H9 (cell line): Measurements from ENCODE around the gene TNFRSF18. TPM values are rescaled to one million over a fixed set of nuclear protein-coding genes. Genes with fewer than 3 reads are reported as not detected.

Experiments used
- DNase-seq: peaks from one replicate; pipeline ENCODE4 v3.0.0-alpha.2; 2017
- H2AFZ ChIP-seq: one replicate; pipeline ENCODE4 v1.6.1; 2013; ENCODE audit warnings: mild to moderate bottlenecking, low read length, control low read depth, moderate library complexity
- H2AK5ac ChIP-seq: 2 replicates; pipeline ENCODE4 v1.6.1; 2013; ENCODE audit warnings: low read length, control low read depth, mixed read lengths; ENCODE audit not compliant: insufficient read length
- H2BK120ac ChIP-seq: one replicate; pipeline ENCODE4 v1.6.1; 2013; ENCODE audit warnings: low read depth, mild to moderate bottlenecking, low read length, control low read depth, inconsistent platforms; ENCODE audit not compliant: poor library complexity, severe bottlenecking
- H2BK12ac ChIP-seq: 2 replicates; pipeline ENCODE4 v1.6.1; 2013; ENCODE audit warnings: low read length, control low read depth, mixed read lengths, low read depth; ENCODE audit not compliant: insufficient read length
- H2BK15ac ChIP-seq: 2 replicates; pipeline ENCODE4 v1.6.1; 2013; ENCODE audit warnings: low read depth, low read length, control low read depth
- H2BK20ac ChIP-seq: one replicate; pipeline ENCODE4 v1.6.1; 2013; ENCODE audit warnings: low read depth, mild to moderate bottlenecking, low read length, control low read depth, inconsistent platforms; ENCODE audit not compliant: poor library complexity, severe bottlenecking
- H2BK5ac ChIP-seq: 2 replicates; pipeline ENCODE4 v1.6.1; 2013; ENCODE audit warnings: low read length, control low read depth, mixed read lengths; ENCODE audit not compliant: insufficient read length
- H3K14ac ChIP-seq: 2 replicates; pipeline ENCODE4 v1.6.1; 2013; ENCODE audit warnings: low read length, control low read depth; ENCODE audit not compliant: insufficient read depth
- H3K18ac ChIP-seq: 2 replicates; pipeline ENCODE4 v1.6.1; 2013; ENCODE audit warnings: low read depth, mild to moderate bottlenecking, mixed read lengths, low read length, control low read depth; ENCODE audit not compliant: insufficient read length
- H3K23ac ChIP-seq: 2 replicates; pipeline ENCODE4 v1.6.1; 2013; ENCODE audit warnings: low read length, control low read depth, mixed read lengths, low read depth; ENCODE audit not compliant: insufficient read length
- H3K23me2 ChIP-seq: 2 replicates; pipeline ENCODE4 v1.6.1; 2013; ENCODE audit warnings: low read depth, mild to moderate bottlenecking, mixed read lengths, low read length, control low read depth; ENCODE audit not compliant: insufficient read length, poor library complexity, severe bottlenecking
- H3K27ac ChIP-seq: 2 replicates; pipeline ENCODE4 v1.5.1; 2013; ENCODE audit warnings: low read length, control low read depth, mixed read lengths, low read depth; ENCODE audit not compliant: insufficient read length
- H3K27me3 ChIP-seq: 2 replicates; pipeline ENCODE4 v1.6.1; 2013; ENCODE audit warnings: low read length, control low read depth, inconsistent platforms; ENCODE audit not compliant: insufficient read depth
- H3K4ac ChIP-seq: 2 replicates; pipeline ENCODE4 v1.6.1; 2013; ENCODE audit warnings: low read depth, mild to moderate bottlenecking, control low read depth, inconsistent platforms, low read length, moderate library complexity
- H3K4me1 ChIP-seq: 2 replicates; pipeline ENCODE4 v1.6.1; 2013; ENCODE audit warnings: low read length, control low read depth, inconsistent platforms; ENCODE audit not compliant: insufficient read depth
- H3K4me2 ChIP-seq: 2 replicates; pipeline ENCODE4 v1.6.1; 2013; ENCODE audit warnings: low read length, control low read depth, mixed read lengths; ENCODE audit not compliant: insufficient read length, insufficient read depth
- H3K56ac ChIP-seq: 2 replicates; pipeline ENCODE4 v1.6.1; 2013; ENCODE audit warnings: low read depth, mild to moderate bottlenecking, mixed read lengths, low read length, control low read depth; ENCODE audit not compliant: insufficient read length
- H3K79me1 ChIP-seq: 2 replicates; pipeline ENCODE4 v1.6.1; 2013; ENCODE audit warnings: low read depth, mild to moderate bottlenecking, moderate library complexity, low read length, control low read depth, inconsistent platforms; ENCODE audit not compliant: insufficient read depth, poor library complexity, severe bottlenecking
- H3K79me2 ChIP-seq: 2 replicates; pipeline ENCODE4 v1.6.1; 2013; ENCODE audit warnings: low read length, control low read depth, inconsistent platforms; ENCODE audit not compliant: insufficient read depth
- H3K9ac ChIP-seq: 2 replicates; pipeline ENCODE4 v1.6.1; 2013; ENCODE audit warnings: low read length, control low read depth, mixed read lengths; ENCODE audit not compliant: insufficient read length; ENCODE audit errors: extremely low read depth
- H3K9me3 ChIP-seq: one replicate; pipeline ENCODE4 v1.6.1; 2013; ENCODE audit warnings: low read depth, low read length, inconsistent platforms; ENCODE audit not compliant: control insufficient read depth
- H3T11ph ChIP-seq: one replicate; pipeline ENCODE4 v1.6.1; 2013; ENCODE audit warnings: mild to moderate bottlenecking, low read length, control low read depth, inconsistent platforms
- H4K20me1 ChIP-seq: one replicate; pipeline ENCODE4 v1.6.1; 2013; ENCODE audit not compliant: control insufficient read depth, insufficient read length, insufficient read depth
- H4K5ac ChIP-seq: 2 replicates; pipeline ENCODE4 v1.6.1; 2013; ENCODE audit warnings: low read depth, mild to moderate bottlenecking, mixed read lengths, low read length, control low read depth; ENCODE audit not compliant: insufficient read length
- H4K8ac ChIP-seq: replicated peaks from 2 replicates; pipeline ENCODE4 v1.6.1; 2013; ENCODE audit warnings: low read length, control low read depth, mixed read lengths, low read depth; ENCODE audit not compliant: insufficient read length
- H4K91ac ChIP-seq: 2 replicates; pipeline ENCODE4 v1.6.1; 2013; ENCODE audit warnings: low read depth, mild to moderate bottlenecking, moderate library complexity, mixed read lengths, low read length, control low read depth; ENCODE audit not compliant: insufficient read length
- H3K27ac Mint-ChIP-seq, 3 experiments: 2 replicates in 2 of 3; 3 replicates in 1 of 3; pipeline ENCODE4 v1.8.0; 2020 to 2021; ENCODE audit warnings: mixed read lengths in 3 of 3, mild to moderate bottlenecking in 1 of 3, moderate library complexity in 1 of 3
- H3K27me3 Mint-ChIP-seq: 2 replicates; pipeline ENCODE4 v1.8.0; 2021; ENCODE audit warnings: low read depth, mild to moderate bottlenecking, moderate library complexity, mixed read lengths
- H3K36me3 Mint-ChIP-seq, 3 experiments: 2 replicates in 2 of 3; 3 replicates in 1 of 3; pipeline ENCODE4 v1.8.0; 2020 to 2021; ENCODE audit warnings: low read depth in 3 of 3, mixed read lengths in 3 of 3; ENCODE audit not compliant: insufficient read depth in 1 of 3
- H3K4me1 Mint-ChIP-seq, 2 experiments: 2 replicates each; pipeline ENCODE4 v1.8.0; 2020; ENCODE audit warnings: mixed read lengths in 2 of 2
- H3K4me3 Mint-ChIP-seq, 2 experiments: 2 replicates in 1 of 2; 3 replicates in 1 of 2; pipeline ENCODE4 v1.8.0; 2020 to 2021; ENCODE audit warnings: mild to moderate bottlenecking in 2 of 2, mixed read lengths in 2 of 2, moderate library complexity in 1 of 2
- H3K9me3 Mint-ChIP-seq, 2 experiments: 2 replicates in 1 of 2; 3 replicates in 1 of 2; pipeline ENCODE4 v1.8.0; 2020; ENCODE audit warnings: mild to moderate bottlenecking in 2 of 2, mixed read lengths in 2 of 2, moderate library complexity in 1 of 2
- WGBS: extraction: QIAGEN DNeasy Blood & Tissue Kit; methylation state at CpG from one replicate; pipeline ENCODE4 v1.1.7; 2013; ENCODE audit warnings: missing lambda C conversion rate, low lambda C conversion rate, mixed read lengths; ENCODE audit not compliant: insufficient read length; ENCODE audit errors: extremely low coverage; 5-methylcytosine and 5-hydroxymethylcytosine counted together
- total RNA-seq: library from RNA; stranded (reverse); gene quantifications from 2 replicates; pipeline ENCODE4 v1.2.1, GENCODE V29; 2021
- TF ChIP-seq, protein P1 (sequence below): fragments of 200-600 bp; sonication (generic); conservative IDR thresholded peaks from 3 replicates; pipeline ENCODE4 v1.8.0; 2021; ENCODE audit warnings: antibody characterized with exemption, mild to moderate bottlenecking

The TNFRSF18 gene
- total RNA-seq, 1 experiment from 2014 or later = 2.0 TPM

DNA sequence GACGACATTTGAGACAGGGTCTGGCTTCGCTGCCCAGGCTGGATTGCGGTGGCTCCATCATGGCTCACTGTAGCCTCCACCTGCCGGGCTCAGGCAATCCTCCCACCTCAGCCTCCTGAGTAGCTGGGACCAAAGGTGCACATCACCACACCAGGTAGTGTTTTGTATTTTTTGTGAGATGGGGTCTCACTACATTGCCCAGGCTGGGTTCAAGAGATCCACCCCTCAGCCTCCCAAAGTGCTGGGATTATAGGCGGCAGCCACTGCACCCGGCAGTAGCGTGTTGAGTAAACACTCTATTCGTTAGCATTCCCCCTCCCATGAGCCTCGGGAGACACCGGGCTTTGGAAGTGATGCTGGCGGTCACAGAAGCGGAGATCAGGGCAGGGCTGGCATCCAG lies 46.9 kb upstream of the TNFRSF18 start:
- H2BK5ac ChIP-seq = no peak overlapping the region
- H2AK5ac ChIP-seq = no peak overlapping the region
- H3K4me1 ChIP-seq = no peaks in the 10 kb centered on the region
- peaks cover 1% of the 10 kb centered on the region; the same call in 1 of the 2 replicates for H3K27me3 Mint-ChIP-seq
- H3T11ph ChIP-seq = no peak overlapping the region
- H3K79me2 ChIP-seq = no peaks in the 10 kb centered on the region
- no peaks in the 10 kb centered on the region; a peak in 2 of 5 replicates for H3K9me3 Mint-ChIP-seq
- no peak overlapping the region for H3K14ac ChIP-seq
- no peak overlapping the region for H2BK120ac ChIP-seq
- H3K23ac ChIP-seq = no peak overlapping the region
- no peaks in the 10 kb centered on the region for H3K23me2 ChIP-seq
- H3K27ac ChIP-seq = no peak overlapping the region
- H4K8ac ChIP-seq = no peak overlapping the region
- no peak overlapping the region for H3K4ac ChIP-seq
- WGBS = no CpG with 5 or more reads among the region's 12 CpGs
- H2BK20ac ChIP-seq = no peak overlapping the region
- TF ChIP-seq, protein P1, sequence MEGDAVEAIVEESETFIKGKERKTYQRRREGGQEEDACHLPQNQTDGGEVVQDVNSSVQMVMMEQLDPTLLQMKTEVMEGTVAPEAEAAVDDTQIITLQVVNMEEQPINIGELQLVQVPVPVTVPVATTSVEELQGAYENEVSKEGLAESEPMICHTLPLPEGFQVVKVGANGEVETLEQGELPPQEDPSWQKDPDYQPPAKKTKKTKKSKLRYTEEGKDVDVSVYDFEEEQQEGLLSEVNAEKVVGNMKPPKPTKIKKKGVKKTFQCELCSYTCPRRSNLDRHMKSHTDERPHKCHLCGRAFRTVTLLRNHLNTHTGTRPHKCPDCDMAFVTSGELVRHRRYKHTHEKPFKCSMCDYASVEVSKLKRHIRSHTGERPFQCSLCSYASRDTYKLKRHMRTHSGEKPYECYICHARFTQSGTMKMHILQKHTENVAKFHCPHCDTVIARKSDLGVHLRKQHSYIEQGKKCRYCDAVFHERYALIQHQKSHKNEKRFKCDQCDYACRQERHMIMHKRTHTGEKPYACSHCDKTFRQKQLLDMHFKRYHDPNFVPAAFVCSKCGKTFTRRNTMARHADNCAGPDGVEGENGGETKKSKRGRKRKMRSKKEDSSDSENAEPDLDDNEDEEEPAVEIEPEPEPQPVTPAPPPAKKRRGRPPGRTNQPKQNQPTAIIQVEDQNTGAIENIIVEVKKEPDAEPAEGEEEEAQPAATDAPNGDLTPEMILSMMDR = no peak
- H3K36me3 Mint-ChIP-seq = peaks cover 16 to 55% (median 50%) of the 10 kb centered on the region in 3 experiments; a peak in 6 of 7 replicates
- no peak overlapping the region for H3K4me2 ChIP-seq
- no peak overlapping the region for H3K56ac ChIP-seq
- no peak overlapping the region for H2BK12ac ChIP-seq
- peaks cover 12 to 20% of the 10 kb centered on the region in 2 experiments for H3K4me1 Mint-ChIP-seq
- H3K9ac ChIP-seq = no peak overlapping the region
- H2BK15ac ChIP-seq = no peak overlapping the region
- H4K5ac ChIP-seq = no peak overlapping the region
- no peaks in the 10 kb centered on the region for H3K27me3 ChIP-seq
- H3K79me1 ChIP-seq = no peaks in the 10 kb centered on the region
- no peak for DNase-seq
- no peak overlapping the region for H2AFZ ChIP-seq
- H4K91ac ChIP-seq = no peak overlapping the region
- no peaks in the 10 kb centered on the region for H4K20me1 ChIP-seq
- H3K4me3 Mint-ChIP-seq = no peak overlapping the region
- no peaks in the 10 kb centered on the region for H3K9me3 ChIP-seq
- no peak overlapping the region; a peak in 1 of 7 replicates for H3K27ac Mint-ChIP-seq
- H3K18ac ChIP-seq = no peak overlapping the region
